Spleen (tissue), 7 donors: ENCODE measurements around the gene HMCN2.

Source experiments
- POLR2A ChIP-seq, 3 donors: fragments of 450-650 bp; IDR thresholded peaks; one replicate each; pipeline ENCODE4 v1.5.1; 2017; ENCODE audit warnings: antibody characterized with exemption in 3 of 3, mild to moderate bottlenecking in 1 of 3
- TF ChIP-seq, protein P1 (sequence below), 11 experiments: fragments of 200-600 bp in 7 of 11; fragments of 450-650 bp in 4 of 11; sonication (generic) in 4 of 11; IDR thresholded peaks in 8 of 11; conservative IDR thresholded peaks in 3 of 11; 1 replicate in 7 of 11; 2 replicates in 4 of 11; pipeline versions ENCODE4 v1.4.0 to v1.8.0; 2016 to 2021; ENCODE audit warnings: antibody characterized with exemption in 11 of 11, inconsistent platforms in 4 of 11, mild to moderate bottlenecking in 1 of 11
- donor health status: DM: no; HTN: no; CAD: no; lungs with moderate emphysema.
- donor health status: DM: no; HTN: no; CAD: no.
- donor health status: DM: no; HTN: no; CAD: no.

DNA sequence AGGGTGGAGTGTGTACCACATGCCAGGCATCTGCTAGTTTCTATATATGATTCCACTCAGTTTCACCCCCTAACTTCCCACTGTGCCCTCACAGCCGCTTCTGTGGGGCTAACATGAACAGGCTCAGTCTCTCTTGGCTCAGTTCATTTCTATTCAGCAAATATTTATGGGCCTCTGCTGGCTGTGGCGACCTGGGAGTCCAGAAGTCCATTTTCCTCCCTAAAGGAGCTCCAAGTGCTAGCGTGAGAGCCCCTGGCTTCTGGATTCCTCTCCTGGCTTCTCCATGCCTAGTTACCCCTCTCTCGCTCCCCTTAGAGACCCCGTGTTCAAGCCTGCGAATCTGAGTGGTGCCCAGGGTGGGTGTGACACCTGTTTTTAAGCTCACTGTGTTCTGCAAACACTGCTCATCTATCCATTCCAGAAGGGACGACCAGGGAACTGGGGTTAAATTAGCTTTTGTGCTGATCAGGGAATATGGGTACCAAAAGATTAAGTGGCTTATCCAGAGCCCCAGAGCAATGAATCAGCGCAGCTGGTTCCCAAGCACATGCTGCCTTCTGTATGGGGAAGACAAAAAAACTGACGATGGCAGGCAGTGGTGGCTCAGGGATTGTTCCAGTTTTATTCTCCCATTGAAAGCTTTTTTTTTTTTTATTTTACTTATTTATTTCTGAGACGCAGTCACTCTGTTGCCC is 57.6 kb downstream of the HMCN2 start:
- TF ChIP-seq POLR2A (IDR thresholded peaks at IDR 0.05), result no peak
- TF ChIP-seq, protein P1, sequence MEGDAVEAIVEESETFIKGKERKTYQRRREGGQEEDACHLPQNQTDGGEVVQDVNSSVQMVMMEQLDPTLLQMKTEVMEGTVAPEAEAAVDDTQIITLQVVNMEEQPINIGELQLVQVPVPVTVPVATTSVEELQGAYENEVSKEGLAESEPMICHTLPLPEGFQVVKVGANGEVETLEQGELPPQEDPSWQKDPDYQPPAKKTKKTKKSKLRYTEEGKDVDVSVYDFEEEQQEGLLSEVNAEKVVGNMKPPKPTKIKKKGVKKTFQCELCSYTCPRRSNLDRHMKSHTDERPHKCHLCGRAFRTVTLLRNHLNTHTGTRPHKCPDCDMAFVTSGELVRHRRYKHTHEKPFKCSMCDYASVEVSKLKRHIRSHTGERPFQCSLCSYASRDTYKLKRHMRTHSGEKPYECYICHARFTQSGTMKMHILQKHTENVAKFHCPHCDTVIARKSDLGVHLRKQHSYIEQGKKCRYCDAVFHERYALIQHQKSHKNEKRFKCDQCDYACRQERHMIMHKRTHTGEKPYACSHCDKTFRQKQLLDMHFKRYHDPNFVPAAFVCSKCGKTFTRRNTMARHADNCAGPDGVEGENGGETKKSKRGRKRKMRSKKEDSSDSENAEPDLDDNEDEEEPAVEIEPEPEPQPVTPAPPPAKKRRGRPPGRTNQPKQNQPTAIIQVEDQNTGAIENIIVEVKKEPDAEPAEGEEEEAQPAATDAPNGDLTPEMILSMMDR (IDR thresholded peaks at IDR 0.05 in 8 of 11, conservative IDR thresholded peaks at IDR 0.05 in 3 of 11), result no peak
